Large intestine (tissue), 3 donors: Measurements from ENCODE around the gene MAEA. TPM values are rescaled to one million over a fixed set of nuclear protein-coding genes. Genes with fewer than 3 reads are reported as not detected.

Source experiments
- DNase-seq, 2 donors: peaks; one replicate each; pipeline versions ENCODE4 v3.0.0 to v3.0.0-alpha.2; 2013
- H3K27ac ChIP-seq: one replicate; pipeline ENCODE4 v1.5.1; 2013; ENCODE audit warnings: low read length
- H3K27me3 ChIP-seq: 2 replicates; pipeline ENCODE4 v1.6.1; 2013; ENCODE audit warnings: low read length; ENCODE audit not compliant: control insufficient read depth, insufficient read depth
- H3K36me3 ChIP-seq: 2 replicates; pipeline ENCODE4 v1.6.1; 2013; ENCODE audit warnings: low read length; ENCODE audit not compliant: control insufficient read depth, insufficient read depth
- H3K4me1 ChIP-seq: one replicate; pipeline ENCODE4 v1.6.1; 2013; ENCODE audit warnings: low read length; ENCODE audit not compliant: control insufficient read depth, insufficient read depth
- H3K4me3 ChIP-seq: one replicate; pipeline ENCODE4 v1.5.1; 2013; ENCODE audit warnings: low read length
- H3K9me3 ChIP-seq: one replicate; pipeline ENCODE4 v1.6.1; 2013; ENCODE audit warnings: mild to moderate bottlenecking, low read depth, low read length, moderate library complexity; ENCODE audit not compliant: control insufficient read depth
- WGBS: methylation state at CpG from one replicate; pipeline ENCODE4 v1.1.5; 2013; ENCODE audit warnings: low lambda C conversion rate; ENCODE audit not compliant: insufficient coverage; 5-methylcytosine and 5-hydroxymethylcytosine counted together
- polyA plus RNA-seq: library from polyadenylated mRNA; unstranded; fragments of 120-200 nt; gene quantifications from one replicate; pipeline ENCODE4 v1.2.1, GENCODE V29; 2013

MAEA gene
- polyA plus RNA-seq, 1 donor = 51.2 TPM

GRCh38 chr4:1346781-1347409 is 57.2 kb downstream of the MAEA start, which contains the start of gene UVSSA:
Gene UVSSA (plus strand): TSS chr4:1347208. CDS start chr4:1348092, 884 bp downstream.
- peak; percentile 100 for DNase-seq
- peaks cover 15% of the 10 kb centered on the region for H3K4me1 ChIP-seq
- H3K27me3 ChIP-seq = no peaks in the 10 kb centered on the region
- WGBS = no CpG with 5 or more reads among the region's 76 CpGs
- peak within 1 kb of the TSS; percentile 95 for H3K27ac ChIP-seq
- peak within 1 kb of the TSS; percentile 89 for H3K4me3 ChIP-seq
- H3K9me3 ChIP-seq = no peaks in the 10 kb centered on the region
- H3K36me3 ChIP-seq = peaks cover 15% of the 10 kb centered on the region

DNA sequence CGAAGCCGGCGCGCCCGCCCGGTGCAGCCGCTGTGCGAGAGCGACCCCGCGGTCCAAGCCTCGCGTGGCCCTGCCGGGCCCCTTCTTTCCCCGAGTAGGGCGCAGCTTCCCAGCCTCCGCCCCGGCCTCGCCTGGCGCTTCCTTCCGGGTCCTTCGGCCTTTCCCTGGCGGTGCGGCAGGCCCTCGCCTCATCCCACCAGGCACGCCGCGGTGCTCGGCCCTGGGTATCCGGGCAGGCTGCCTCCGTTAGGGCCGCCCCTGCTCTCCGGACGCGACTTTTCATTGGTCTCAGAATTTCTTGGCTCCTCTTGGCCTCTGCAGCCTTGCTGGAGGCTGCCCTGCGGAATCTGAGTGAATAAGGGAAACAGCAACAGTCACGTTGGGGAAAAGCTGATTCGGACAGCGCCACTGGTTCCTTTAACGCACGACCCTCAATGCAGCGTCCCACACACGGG is 57.7 kb downstream of the MAEA start:
- H3K9me3 ChIP-seq = no peaks in the 10 kb centered on the region
- peak; percentile 61 to 80 for DNase-seq
- peaks cover 21% of the 10 kb centered on the region for H3K36me3 ChIP-seq
- peaks cover 15% of the 10 kb centered on the region for H3K4me1 ChIP-seq
- H3K27me3 ChIP-seq = no peaks in the 10 kb centered on the region
- H3K4me3 ChIP-seq = peak overlapping the region; percentile 65
- peak overlapping the region; percentile 90 for H3K27ac ChIP-seq
- WGBS = no CpG with 5 or more reads among the region's 43 CpGs

- no peaks in the 10 kb centered on the region for H3K9me3 ChIP-seq
- H3K27me3 ChIP-seq = no peaks in the 10 kb centered on the region
- peaks cover 27% of the 10 kb centered on the region for H3K36me3 ChIP-seq
- DNase-seq = no peak
- H3K27ac ChIP-seq = peak overlapping the region; percentile 90
- 40% methylated on average over 1 of the region's 12 CpGs for WGBS
- H3K4me1 ChIP-seq = peaks cover 15% of the 10 kb centered on the region
- H3K4me3 ChIP-seq = peak overlapping the region; percentile 65
These were observed 58.4 kb downstream of the MAEA start for GRCh38 chr4:1348014-1348513.

DNA sequence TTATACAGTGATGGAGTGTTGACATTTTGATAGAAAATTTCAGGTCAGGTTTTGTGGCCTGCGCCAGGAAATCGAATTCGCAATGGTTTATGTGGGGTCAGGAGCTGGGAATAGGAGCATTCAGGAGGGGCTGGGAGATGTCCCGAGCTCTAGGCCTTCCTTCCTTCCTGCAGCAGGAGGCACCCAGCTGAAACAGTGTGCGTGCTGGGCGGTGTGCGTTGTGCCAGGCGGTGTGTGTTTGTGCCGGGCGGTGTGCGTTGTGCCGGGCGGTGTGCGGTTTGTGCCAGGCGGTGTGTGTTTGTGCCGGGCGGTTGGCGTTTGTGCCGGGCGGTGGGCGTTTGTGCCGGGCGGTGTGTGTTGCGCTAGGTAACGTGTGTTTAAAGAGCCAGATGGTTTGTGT is 59.1 kb downstream of the MAEA start:
- Histone ChIP-seq H3K4me3 (no peak overlapping the region), H3K4me1 (peaks cover 15% of the 10 kb centered on the region), H3K36me3 (peaks cover 34% of the 10 kb centered on the region), H3K9me3 (no peaks in the 10 kb centered on the region), H3K27ac (no peak overlapping the region), H3K27me3 (no peaks in the 10 kb centered on the region)
- no CpG with 5 or more reads among the region's 25 CpGs for WGBS
- DNase-seq = no peak

GRCh38 chr4:1349359-1350168 is 59.9 kb downstream of the MAEA start:
- peaks cover 15% of the 10 kb centered on the region for H3K4me1 ChIP-seq
- no peaks in the 10 kb centered on the region for H3K9me3 ChIP-seq
- H3K27me3 ChIP-seq = no peaks in the 10 kb centered on the region
- H3K27ac ChIP-seq = no peak overlapping the region
- no peak for DNase-seq
- peaks cover 37% of the 10 kb centered on the region for H3K36me3 ChIP-seq
- no CpG with 5 or more reads among the region's 29 CpGs for whole genome bisulfite sequencing
- H3K4me3 ChIP-seq = no peak overlapping the region

GRCh38 chr4:1350169-1350520 is 60.5 kb downstream of the MAEA start:
- H3K4me3 ChIP-seq = no peak overlapping the region
- no peak for DNase-seq
- H3K9me3 ChIP-seq = no peaks in the 10 kb centered on the region
- H3K36me3 ChIP-seq = peaks cover 39% of the 10 kb centered on the region
- no peaks in the 10 kb centered on the region for H3K27me3 ChIP-seq
- no peak overlapping the region for H3K27ac ChIP-seq
- H3K4me1 ChIP-seq = peaks cover 15% of the 10 kb centered on the region
- WGBS = no CpG with 5 or more reads among the region's 5 CpGs

DNA sequence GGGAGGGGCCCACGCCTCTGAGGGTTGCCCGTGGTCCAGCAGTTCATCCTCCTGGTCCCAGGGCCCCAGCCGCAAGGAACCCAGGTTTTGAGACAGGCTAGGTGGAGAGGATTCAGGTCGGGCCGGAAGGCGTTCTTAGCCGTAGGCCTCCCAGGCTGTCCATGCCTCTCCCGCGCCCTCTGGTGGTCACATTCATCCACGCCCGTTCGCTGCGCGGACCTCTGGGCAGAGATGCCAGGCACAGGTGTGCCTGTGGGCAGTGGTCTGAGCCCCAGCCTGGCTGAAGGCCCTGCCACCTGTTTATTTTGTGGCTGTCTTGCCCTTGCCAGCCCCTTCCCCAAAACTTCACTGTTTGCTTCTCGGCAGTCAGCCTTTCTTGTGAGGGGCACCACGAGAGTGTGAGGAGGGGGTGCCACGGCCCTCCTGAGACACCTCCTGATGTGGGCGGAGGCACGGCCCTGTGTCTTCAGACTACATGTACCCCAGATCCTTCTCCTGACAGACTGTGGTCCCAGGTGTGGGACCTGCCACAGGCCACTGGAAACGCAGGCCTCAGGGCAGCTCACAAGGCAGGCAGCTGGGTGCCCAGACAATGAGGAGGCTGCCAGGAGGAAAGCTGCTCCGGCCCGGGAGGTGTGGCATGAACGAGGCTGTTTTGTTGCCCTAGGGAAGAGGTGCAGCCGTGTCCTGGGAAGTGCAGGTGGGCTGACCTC is 62.3 kb downstream of the MAEA start:
- WGBS = no CpG with 5 or more reads among the region's 24 CpGs
- peak; percentile 69 to 75 for DNase-seq
- Histone ChIP-seq H3K4me3 (no peak overlapping the region), H3K9me3 (no peaks in the 10 kb centered on the region), H3K4me1 (peaks cover 15% of the 10 kb centered on the region), H3K27me3 (no peaks in the 10 kb centered on the region), H3K36me3 (peaks cover 47% of the 10 kb centered on the region), H3K27ac (no peak overlapping the region)

DNA sequence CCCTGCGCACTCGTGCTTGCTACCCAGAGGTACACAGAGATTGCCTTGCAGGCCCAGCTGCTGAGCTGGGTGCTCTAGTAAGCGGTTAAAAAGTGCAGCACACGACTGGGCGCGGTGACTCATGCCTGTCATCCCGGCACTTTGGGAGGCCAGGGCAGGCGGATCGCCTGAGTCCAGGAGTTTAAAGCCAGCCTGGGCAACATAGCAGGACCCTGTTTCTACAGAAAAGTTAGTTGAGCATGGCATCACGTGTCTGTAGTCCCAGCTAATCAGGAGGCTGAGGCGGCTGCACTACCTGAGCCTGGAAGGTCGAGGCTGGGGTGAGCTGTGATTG is 62.8 kb downstream of the MAEA start:
- WGBS = no CpG with 5 or more reads among the region's 12 CpGs
- Histone ChIP-seq H3K4me1 (peaks cover 15% of the 10 kb centered on the region), H3K36me3 (peaks cover 48% of the 10 kb centered on the region), H3K27ac (no peak overlapping the region), H3K4me3 (no peak overlapping the region), H3K27me3 (no peaks in the 10 kb centered on the region), H3K9me3 (no peaks in the 10 kb centered on the region)
- no peak for DNase-seq

- Histone ChIP-seq H3K9me3 (no peaks in the 10 kb centered on the region), H3K27ac (no peak overlapping the region), H3K36me3 (peaks cover 52% of the 10 kb centered on the region), H3K4me3 (no peak overlapping the region), H3K27me3 (no peaks in the 10 kb centered on the region), H3K4me1 (peaks cover 6% of the 10 kb centered on the region)
- no peak for DNase-seq
- WGBS = no CpG with 5 or more reads among the region's 30 CpGs
These were observed 63.7 kb downstream of the MAEA start for GRCh38 chr4:1353186-1354055.
